Hepatic stellate cell (primary cell): ENCODE data around the gene CALCOCO1.

ENCODE experiments used
- DNase-seq: peaks from one replicate; pipeline ENCODE4 v3.0.0; 2011; ENCODE audit warnings: low spot score

The CALCOCO1 gene

DNA sequence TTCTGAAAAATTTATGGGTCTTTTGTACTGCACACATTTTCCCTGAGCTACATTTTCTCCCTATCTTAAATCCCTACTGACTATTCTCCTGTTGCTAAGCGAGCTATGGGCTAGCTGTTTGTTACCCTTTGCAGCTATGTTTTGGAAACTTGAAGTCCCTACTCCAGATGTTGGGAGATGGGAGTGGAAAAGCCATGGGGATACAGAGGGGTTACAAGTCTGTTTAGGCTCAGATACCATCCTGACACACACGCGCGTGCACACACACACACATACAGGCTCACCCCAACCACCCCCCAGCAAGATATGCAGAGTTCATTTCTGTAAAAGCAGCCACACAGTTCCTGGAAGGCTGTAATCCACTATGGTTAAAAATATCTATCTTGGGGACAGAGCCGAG, 67.2 kb downstream of the CALCOCO1 start:
- no peak for DNase-seq

DNA sequence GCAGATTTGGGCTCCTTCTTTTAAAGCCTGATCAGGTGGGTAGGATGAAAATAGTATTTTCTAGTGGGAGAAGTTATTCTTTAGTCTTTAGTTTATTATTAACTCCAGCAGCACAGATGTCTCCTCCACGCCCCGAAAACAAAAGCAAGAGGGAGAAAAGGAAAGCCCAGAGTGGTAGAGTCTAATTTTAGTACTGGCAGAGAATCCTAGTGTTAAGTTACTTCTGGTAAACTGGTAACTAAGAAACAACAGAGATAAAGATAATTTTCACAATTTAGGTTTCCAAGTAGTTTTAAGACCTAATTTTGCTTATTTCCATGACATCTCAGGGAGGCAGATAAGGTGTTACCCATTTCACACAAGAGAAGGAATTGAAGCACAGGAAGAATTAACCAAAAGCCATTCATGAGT, 67.7 kb downstream of the CALCOCO1 start:
- no peak for DNase-seq

DNA sequence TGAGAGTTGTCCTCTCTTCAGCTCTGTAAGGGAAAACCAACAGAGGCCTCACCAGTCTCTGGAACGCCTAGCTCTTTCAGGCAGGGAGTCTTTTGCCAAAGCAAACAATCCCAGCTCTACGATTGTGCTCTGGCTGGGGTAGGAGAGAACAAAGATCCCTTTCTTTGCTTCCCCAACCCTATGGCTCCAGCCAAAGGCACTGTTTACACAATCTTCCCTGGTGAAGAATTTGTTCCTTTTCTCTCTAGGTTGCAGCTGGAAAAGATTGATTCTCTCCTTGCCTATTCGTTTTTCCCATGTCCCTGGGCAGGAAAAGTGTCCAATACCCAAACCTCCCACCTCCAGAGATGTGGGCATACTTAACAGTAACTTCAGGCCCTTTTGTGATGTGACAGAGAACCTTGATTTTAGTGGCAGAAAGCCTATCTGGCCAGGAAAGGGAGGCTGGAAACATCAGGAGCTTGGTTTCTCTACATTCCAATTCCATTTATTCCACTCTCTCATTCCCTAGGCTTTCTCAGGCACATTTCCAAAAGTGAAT, 68.2 kb downstream of the CALCOCO1 start:
- peak; percentile 30 for DNase-seq
